ENCODE data around the gene COL3A1.

DNA sequence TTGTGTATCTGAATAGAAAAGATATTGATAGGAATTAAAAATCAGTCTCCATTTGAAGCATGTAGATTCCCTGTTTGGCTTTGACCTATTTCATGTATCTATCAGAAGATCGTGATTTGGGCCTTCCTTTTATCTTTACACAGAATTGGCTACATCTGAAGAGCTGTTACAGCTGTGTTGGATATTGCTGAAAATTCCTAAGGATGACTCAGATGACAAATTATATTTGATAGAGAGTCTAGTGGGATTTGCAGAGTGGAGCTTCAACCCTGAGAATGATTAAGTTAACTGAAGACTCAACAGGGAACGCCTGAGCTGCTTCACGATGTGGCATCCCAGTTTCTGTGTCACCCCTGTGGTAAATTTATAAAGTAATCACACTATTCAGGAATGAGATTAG lies 4.9 kb upstream of the COL3A1 start:
- TF ChIP-seq MIER2 (CRISPR knock-in tag; IDR thresholded peaks at IDR 0.05) (no peak), GABPA (IDR thresholded peaks at IDR 0.05; ENCODE audit: low read depth, low read length) (no peak), GABPA (CRISPR knock-in tag; IDR thresholded peaks at IDR 0.05; ENCODE audit: low read depth) (no peak), TAF1 (CRISPR knock-in tag; IDR thresholded peaks at IDR 0.05) (no peak), REPIN1 (CRISPR knock-in tag; IDR thresholded peaks at IDR 0.05; ENCODE audit: borderline replicate concordance, low read depth) (no peak)
- TF ChIP-seq, protein P1, sequence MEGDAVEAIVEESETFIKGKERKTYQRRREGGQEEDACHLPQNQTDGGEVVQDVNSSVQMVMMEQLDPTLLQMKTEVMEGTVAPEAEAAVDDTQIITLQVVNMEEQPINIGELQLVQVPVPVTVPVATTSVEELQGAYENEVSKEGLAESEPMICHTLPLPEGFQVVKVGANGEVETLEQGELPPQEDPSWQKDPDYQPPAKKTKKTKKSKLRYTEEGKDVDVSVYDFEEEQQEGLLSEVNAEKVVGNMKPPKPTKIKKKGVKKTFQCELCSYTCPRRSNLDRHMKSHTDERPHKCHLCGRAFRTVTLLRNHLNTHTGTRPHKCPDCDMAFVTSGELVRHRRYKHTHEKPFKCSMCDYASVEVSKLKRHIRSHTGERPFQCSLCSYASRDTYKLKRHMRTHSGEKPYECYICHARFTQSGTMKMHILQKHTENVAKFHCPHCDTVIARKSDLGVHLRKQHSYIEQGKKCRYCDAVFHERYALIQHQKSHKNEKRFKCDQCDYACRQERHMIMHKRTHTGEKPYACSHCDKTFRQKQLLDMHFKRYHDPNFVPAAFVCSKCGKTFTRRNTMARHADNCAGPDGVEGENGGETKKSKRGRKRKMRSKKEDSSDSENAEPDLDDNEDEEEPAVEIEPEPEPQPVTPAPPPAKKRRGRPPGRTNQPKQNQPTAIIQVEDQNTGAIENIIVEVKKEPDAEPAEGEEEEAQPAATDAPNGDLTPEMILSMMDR (CRISPR knock-in tag; IDR thresholded peaks at IDR 0.05), result no peak
